Measurements from ENCODE around the gene TEX51. TPM values are rescaled to one million over a fixed set of nuclear protein-coding genes. Genes with fewer than 3 reads are reported as not detected.

The TEX51 gene
- polyA plus RNA-seq, 1 donor from 2014 or later, result not detected

DNA sequence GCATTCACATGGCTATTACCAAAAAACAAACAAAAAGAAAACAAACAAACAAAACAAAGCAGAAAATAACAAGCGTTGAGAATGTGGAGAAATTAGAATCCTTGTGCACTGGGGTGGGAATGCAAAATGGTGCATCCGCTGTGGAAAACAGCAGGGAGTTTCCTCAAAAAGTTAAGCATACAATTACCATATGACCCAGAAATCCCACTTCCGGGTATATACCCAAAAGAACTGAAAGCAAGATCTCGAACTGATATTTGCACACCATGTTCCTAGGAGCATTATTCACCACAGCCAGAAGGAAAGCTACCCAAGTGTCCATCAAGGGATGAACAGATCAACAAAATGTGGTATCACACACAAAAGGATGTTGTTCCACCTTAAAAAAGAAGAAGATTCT lies 17.9 kb upstream of the TEX51 start:
- TF ChIP-seq POLR2AphosphoS5 (IDR thresholded peaks at IDR 0.05), result no peak
- no peak for TF ChIP-seq SMC3 (conservative IDR thresholded peaks at IDR 0.05; ENCODE audit: poor library complexity)
- TF ChIP-seq TAF1 (IDR thresholded peaks at IDR 0.05; ENCODE audit: low read depth), result no peak
- no peak for TF ChIP-seq EP300 (conservative IDR thresholded peaks at IDR 0.05; ENCODE audit: poor library complexity, severe bottlenecking)
- TF ChIP-seq RAD21 (conservative IDR thresholded peaks at IDR 0.05), result no peak
- TF ChIP-seq EZH2 (IDR thresholded peaks at IDR 0.05; ENCODE audit: borderline replicate concordance, insufficient read depth, low read length, poor library complexity, severe bottlenecking), result no peak
- TF ChIP-seq, protein P1, sequence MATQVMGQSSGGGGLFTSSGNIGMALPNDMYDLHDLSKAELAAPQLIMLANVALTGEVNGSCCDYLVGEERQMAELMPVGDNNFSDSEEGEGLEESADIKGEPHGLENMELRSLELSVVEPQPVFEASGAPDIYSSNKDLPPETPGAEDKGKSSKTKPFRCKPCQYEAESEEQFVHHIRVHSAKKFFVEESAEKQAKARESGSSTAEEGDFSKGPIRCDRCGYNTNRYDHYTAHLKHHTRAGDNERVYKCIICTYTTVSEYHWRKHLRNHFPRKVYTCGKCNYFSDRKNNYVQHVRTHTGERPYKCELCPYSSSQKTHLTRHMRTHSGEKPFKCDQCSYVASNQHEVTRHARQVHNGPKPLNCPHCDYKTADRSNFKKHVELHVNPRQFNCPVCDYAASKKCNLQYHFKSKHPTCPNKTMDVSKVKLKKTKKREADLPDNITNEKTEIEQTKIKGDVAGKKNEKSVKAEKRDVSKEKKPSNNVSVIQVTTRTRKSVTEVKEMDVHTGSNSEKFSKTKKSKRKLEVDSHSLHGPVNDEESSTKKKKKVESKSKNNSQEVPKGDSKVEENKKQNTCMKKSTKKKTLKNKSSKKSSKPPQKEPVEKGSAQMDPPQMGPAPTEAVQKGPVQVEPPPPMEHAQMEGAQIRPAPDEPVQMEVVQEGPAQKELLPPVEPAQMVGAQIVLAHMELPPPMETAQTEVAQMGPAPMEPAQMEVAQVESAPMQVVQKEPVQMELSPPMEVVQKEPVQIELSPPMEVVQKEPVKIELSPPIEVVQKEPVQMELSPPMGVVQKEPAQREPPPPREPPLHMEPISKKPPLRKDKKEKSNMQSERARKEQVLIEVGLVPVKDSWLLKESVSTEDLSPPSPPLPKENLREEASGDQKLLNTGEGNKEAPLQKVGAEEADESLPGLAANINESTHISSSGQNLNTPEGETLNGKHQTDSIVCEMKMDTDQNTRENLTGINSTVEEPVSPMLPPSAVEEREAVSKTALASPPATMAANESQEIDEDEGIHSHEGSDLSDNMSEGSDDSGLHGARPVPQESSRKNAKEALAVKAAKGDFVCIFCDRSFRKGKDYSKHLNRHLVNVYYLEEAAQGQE (IDR thresholded peaks at IDR 0.05; ENCODE audit: borderline replicate concordance), result no peak
- no peak for TF ChIP-seq MXI1 (conservative IDR thresholded peaks at IDR 0.05; ENCODE audit: poor library complexity, severe bottlenecking)
- no peak for TF ChIP-seq CTCF (IDR thresholded peaks at IDR 0.05; ENCODE audit: poor library complexity, severe bottlenecking)
- H3K4me2 ChIP-seq (ENCODE audit: low read length), result no peak overlapping the region
- no peaks in the 10 kb centered on the region for H3K79me2 ChIP-seq (replicated peaks; ENCODE audit: insufficient read depth, low read length)
- H3K27ac ChIP-seq (ENCODE audit: low read length), result no peak overlapping the region
- H3K9ac ChIP-seq (ENCODE audit: low read length), result no peak overlapping the region
- H4K20me1 ChIP-seq (ENCODE audit: insufficient read depth), result no peaks in the 10 kb centered on the region
- H2AFZ ChIP-seq (ENCODE audit: low read depth, low read length), result no peak overlapping the region
- H3K9me3 ChIP-seq (ENCODE audit: low read length), result no peaks in the 10 kb centered on the region
- H3K36me3 ChIP-seq (ENCODE audit: insufficient read depth, low read length), result no peaks in the 10 kb centered on the region
- no peaks in the 10 kb centered on the region for H3F3A ChIP-seq (ENCODE audit: insufficient read depth, low read length, poor library complexity, severe bottlenecking)
- no peaks in the 10 kb centered on the region for H3K9me2 ChIP-seq (ENCODE audit: insufficient read depth, low read length)
- no peak overlapping the region for H3K4me3 ChIP-seq (ENCODE audit: low read length)
- no peaks in the 10 kb centered on the region for H3K27me3 ChIP-seq (ENCODE audit: insufficient read depth, low read depth, low read length)

DNA sequence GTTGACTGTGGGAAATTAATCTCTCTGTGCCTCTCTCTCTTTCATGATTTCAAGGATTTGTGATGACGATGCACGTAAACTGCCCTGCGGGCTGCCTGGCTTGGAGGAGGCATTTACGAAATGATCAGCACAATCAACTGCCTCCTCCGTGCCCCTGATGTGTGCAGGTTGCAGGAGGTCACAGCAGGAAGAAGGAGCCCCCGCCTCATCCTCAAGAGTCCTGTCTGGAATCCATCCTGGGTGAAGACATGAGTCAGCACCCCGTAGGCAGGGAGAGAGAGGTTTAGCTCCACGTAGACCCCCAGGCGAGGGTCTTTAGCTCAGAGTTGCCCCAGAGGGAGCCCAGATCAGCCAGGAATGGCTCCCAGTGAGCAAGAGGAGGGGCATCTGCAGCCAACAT lies 17.1 kb upstream of the TEX51 start:
- H3K4me2 ChIP-seq (ENCODE audit: low read length), result no peak overlapping the region
- no peak overlapping the region for H3K4me3 ChIP-seq (ENCODE audit: low read length)
- H4K20me1 ChIP-seq (ENCODE audit: insufficient read depth), result no peaks in the 10 kb centered on the region
- no peaks in the 10 kb centered on the region for H3K79me2 ChIP-seq (replicated peaks; ENCODE audit: insufficient read depth, low read length)
- H3K27ac ChIP-seq (ENCODE audit: low read length), result no peak overlapping the region
- no peaks in the 10 kb centered on the region for H3K9me3 ChIP-seq (ENCODE audit: low read length)
- no peak for TF ChIP-seq CTCF (IDR thresholded peaks at IDR 0.05; ENCODE audit: poor library complexity, severe bottlenecking)
- TF ChIP-seq, protein P1 (IDR thresholded peaks at IDR 0.05; ENCODE audit: borderline replicate concordance), result no peak
- no peak for TF ChIP-seq RAD21 (conservative IDR thresholded peaks at IDR 0.05)
- TF ChIP-seq EZH2 (IDR thresholded peaks at IDR 0.05; ENCODE audit: borderline replicate concordance, insufficient read depth, low read length, poor library complexity, severe bottlenecking), result no peak
- no peak for TF ChIP-seq EP300 (conservative IDR thresholded peaks at IDR 0.05; ENCODE audit: poor library complexity, severe bottlenecking)
- no peak for TF ChIP-seq TAF1 (IDR thresholded peaks at IDR 0.05; ENCODE audit: low read depth)
- TF ChIP-seq SMC3 (conservative IDR thresholded peaks at IDR 0.05; ENCODE audit: poor library complexity), result no peak
- TF ChIP-seq MXI1 (conservative IDR thresholded peaks at IDR 0.05; ENCODE audit: poor library complexity, severe bottlenecking), result no peak
- no peak for TF ChIP-seq POLR2AphosphoS5 (IDR thresholded peaks at IDR 0.05)
- no peaks in the 10 kb centered on the region for H3F3A ChIP-seq (ENCODE audit: insufficient read depth, low read length, poor library complexity, severe bottlenecking)
- no peaks in the 10 kb centered on the region for H3K27me3 ChIP-seq (ENCODE audit: insufficient read depth, low read depth, low read length)
- no peaks in the 10 kb centered on the region for H3K36me3 ChIP-seq (ENCODE audit: insufficient read depth, low read length)
- no peak overlapping the region for H2AFZ ChIP-seq (ENCODE audit: low read depth, low read length)
- no peaks in the 10 kb centered on the region for H3K9me2 ChIP-seq (ENCODE audit: insufficient read depth, low read length)
- H3K9ac ChIP-seq (ENCODE audit: low read length), result no peak overlapping the region
